Ishikawa (cell line): Measurements from ENCODE around the gene TMEM41B.

Experiments used
- EP300 ChIP-seq: IDR thresholded peaks from 2 replicates; pipeline ENCODE4 v1.6.1; 2012; ENCODE audit warnings: borderline replicate concordance
- ZBTB7A ChIP-seq: IDR thresholded peaks from 2 replicates; pipeline ENCODE4 v1.6.1; 2012; ENCODE audit warnings: low read depth

DNA sequence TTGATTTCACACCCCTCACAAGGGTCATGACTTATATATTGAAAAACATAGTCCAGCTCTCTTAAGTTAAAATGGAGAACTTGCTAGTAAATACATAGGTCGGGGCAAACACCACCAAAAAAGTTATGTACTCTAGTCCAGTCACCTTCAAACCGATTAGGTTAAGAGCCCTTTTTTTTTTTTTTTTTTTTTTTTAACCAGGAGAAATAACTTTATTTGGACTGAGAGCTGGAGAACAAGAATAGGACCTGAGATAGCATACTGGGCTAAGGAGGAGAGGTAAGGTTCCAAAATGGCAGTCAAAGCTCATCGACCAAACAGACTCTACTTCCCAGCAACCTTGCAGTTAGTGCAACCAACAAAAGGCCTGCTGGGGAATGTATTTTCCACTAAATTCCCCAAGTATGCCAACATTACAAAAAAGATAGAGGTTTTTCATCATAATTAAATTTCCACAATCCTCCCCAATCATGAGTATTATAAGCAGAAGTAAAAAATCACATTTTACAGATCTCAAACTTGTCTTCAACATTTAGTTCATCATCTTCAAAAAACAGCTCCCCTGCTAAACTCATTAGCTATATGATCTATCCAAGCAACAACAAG is 3.8 kb downstream of the TMEM41B start:
- TF ChIP-seq EP300 (no peak), ZBTB7A (no peak)
